GM10248 (cell line): ENCODE results near the gene NTSR1.
A peak's percentile ranks its signal among the peaks of the same experiment; 100 is the strongest.

Experiments
- CTCF ChIA-PET: fragments of 300-600 bp; sonication (Branson Sonifier 250); formaldehyde crosslinking; extraction: SDS; loops from one replicate; lab custom pipeline; 2021; ENCODE audit warnings: antibody characterized with exemption; lab: Yijun Ruan, JAX
- POLR2A ChIA-PET: fragments of 350-650 bp; sonication (Branson Sonifier 250); formaldehyde crosslinking; extraction: SDS; loops from one replicate; lab custom pipeline; 2020; ENCODE audit warnings: antibody characterized with exemption; lab: Yijun Ruan, JAX
- DNase-seq: peaks from one replicate; pipeline ENCODE4 v3.0.0; 2012; ENCODE audit errors: extremely low spot score
- CTCF ChIP-seq: IDR thresholded peaks from 2 replicates; pipeline ENCODE4 v1.5.1; 2012; ENCODE audit warnings: mild to moderate bottlenecking, low read depth; ENCODE audit errors: extremely low read depth, missing control alignments, control extremely low read depth

Gene NTSR1

GRCh38 chr20:62804021-62804626, 95.5 kb downstream of the NTSR1 start:
- POLR2A ChIA-PET = no interaction called here
- CTCF ChIA-PET = interaction anchor here (1.0 to 1.5 kb wide), 2 partner anchors 31 to 304 kb away, joined by 3 to 5 read pairs; no protein-coding TSS in a partner anchor
- DNase-seq = no peak
- TF ChIP-seq CTCF = peak; percentile 2

- TF ChIP-seq CTCF = no peak
- ChIA-PET CTCF (interaction anchor here (1.5 kb wide), 1 partner anchor 305 kb away, joined by 5 read pairs; no protein-coding TSS in a partner anchor), POLR2A (no interaction called here)
- DNase-seq = peak; percentile 91
These were observed 96.1 kb downstream of the NTSR1 start, which contains the start of gene OGFR for GRCh38 chr20:62804627-62805154. TSS of gene OGFR (plus strand) at chr20:62804835. CDS start at chr20:62804860, 25 bp downstream.

- TF ChIP-seq CTCF = no peak
- ChIA-PET CTCF (interaction anchor here (1.5 kb wide), 1 partner anchor 305 kb away, joined by 5 read pairs; no protein-coding TSS in a partner anchor), POLR2A (no interaction called here)
- no peak for DNase-seq
These were observed 96.6 kb downstream of the NTSR1 start for GRCh38 chr20:62805155-62805710.

GRCh38 chr20:62805711-62806382, 97.2 kb downstream of the NTSR1 start:
- ChIA-PET POLR2A (no interaction called here), CTCF (interaction anchor here (1.5 kb wide), 1 partner anchor 306 kb away, joined by 5 read pairs; no protein-coding TSS in a partner anchor)
- no peak for TF ChIP-seq CTCF
- no peak for DNase-seq

GRCh38 chr20:62806383-62807050, 97.9 kb downstream of the NTSR1 start:
- POLR2A ChIA-PET = no interaction called here

More at GRCh38 chr20:62806383-62807050, 97.9 kb downstream of the NTSR1 start:
- CTCF ChIA-PET = interaction anchor here (0.9 to 2.4 kb wide), 2 partner anchors 10 to 19 kb away, joined by 3 to 9 read pairs; partner anchors contain the start of gene COL9A3
- TF ChIP-seq CTCF = no peak
- no peak for DNase-seq
